Measurements from ENCODE around the gene CDRT4. TPM values are rescaled to one million over a fixed set of nuclear protein-coding genes. Genes with fewer than 3 reads are reported as not detected.
"Not testable (repeated sequence)": the region's sequence is repeated elsewhere in the genome, so short reads cannot be mapped to it uniquely, and the experiment has no call there.

CDRT4 gene
- total RNA-seq, 1 donor from 2014 or later, result 1.7 TPM

DNA sequence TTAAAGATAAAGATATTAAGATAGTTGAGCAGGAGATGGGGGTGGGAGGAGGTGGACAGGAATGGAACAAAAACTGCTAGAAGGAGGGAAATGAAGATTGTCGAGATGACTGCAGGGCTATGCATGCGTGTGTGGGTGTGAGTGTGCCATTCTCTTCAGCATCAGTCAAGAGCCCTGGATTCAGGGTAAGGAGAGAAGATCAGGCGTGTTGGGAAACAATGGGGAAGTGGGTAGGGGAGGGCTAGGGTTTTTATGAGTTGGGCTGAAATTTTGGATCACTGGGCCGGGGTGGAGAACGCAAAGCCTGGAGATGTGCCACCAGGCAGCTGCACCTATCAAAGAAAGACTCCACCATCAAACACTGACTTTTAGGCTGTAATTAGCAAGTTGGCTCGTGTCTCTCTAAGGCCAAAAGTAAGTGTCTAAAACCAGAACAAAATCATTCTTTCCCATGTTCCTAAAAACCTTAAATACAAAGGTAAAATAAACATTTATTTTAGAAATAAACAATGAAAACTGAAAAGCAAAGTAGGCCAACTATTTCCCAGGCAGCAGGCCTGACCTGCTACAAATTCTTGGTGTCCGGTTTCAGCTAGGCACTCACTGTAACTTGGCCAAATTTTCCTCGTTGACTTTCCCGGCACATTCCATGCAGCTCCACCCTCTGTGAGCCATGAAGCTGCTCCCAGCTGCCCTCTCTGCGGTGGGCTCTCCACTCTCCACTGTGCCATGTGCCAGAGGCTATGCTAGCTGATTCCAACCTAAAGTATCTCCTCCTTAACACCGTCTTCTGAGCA lies 4.2 kb downstream of the CDRT4 start:
- ATAC-seq, result peak; percentile 71
- DNase-seq (ENCODE audit: low spot score), result no peak

DNA sequence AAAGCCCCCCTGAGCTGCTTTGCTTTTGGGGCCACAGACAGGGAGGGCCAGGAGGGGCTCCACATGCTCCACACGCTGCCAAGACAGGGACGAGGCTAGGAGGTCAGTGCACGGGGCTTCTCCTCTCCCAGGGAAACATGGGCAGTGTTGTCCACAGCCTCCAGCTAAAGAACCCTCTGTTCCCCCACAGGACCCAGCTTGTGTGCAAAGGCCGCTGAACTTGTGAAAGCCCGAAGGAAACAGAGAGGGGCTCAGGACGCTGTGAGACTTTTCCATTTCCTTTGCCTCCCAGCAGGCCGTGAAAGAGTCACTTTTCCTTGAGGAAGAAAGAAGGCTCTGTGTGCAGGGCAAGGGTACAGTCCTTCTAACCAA lies 9.7 kb downstream of the CDRT4 start:
- ATAC-seq (no peak), DNase-seq (ENCODE audit: low spot score) (no peak)

DNA sequence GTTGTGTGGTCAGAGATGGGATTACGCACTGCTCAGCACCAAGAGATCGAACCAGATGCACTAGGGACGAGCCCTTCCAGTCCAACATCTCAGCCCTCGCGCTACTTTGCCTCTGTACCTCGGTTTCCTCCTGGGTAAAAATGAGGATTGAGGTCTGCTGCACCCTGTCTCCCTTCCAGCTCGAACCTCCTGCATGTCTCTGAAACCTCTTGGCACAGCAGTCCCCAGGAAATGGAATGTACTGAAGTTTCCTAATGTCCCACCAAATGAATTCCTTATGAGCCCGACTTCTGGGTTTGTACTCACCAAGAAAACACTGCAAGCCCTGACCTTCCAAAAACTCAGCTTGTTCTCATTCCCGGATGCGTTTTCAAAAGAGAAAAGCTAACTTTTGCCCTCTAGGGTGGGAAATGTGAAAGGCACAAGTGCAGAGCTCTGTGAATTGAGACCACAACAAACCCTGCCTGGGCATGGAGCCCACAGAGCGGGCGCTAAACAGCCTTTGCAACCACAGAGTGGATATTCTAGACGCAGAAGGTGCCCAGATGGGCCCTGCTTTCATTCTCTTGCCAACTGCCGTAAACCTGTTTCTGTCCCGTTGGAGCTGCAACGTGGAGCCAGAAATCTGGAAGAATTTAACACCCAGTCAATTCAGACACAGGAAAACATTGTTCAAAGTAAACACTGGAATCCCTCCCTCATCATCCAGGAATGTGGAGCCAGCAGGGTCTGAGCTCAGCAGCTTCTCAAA lies 10.3 kb downstream of the CDRT4 start:
- DNase-seq (ENCODE audit: low spot score), result no peak
- peak; percentile 29 for ATAC-seq

- no peak for DNase-seq (ENCODE audit: low spot score)
- ATAC-seq, result no peak
These were observed 10.9 kb downstream of the CDRT4 start for GRCh38 chr17:15456496-15456895.

GRCh38 chr17:15454346-15454745 lies 13.1 kb downstream of the CDRT4 start:
- DNase-seq (ENCODE audit: low spot score) (no peak), ATAC-seq (no peak)

DNA sequence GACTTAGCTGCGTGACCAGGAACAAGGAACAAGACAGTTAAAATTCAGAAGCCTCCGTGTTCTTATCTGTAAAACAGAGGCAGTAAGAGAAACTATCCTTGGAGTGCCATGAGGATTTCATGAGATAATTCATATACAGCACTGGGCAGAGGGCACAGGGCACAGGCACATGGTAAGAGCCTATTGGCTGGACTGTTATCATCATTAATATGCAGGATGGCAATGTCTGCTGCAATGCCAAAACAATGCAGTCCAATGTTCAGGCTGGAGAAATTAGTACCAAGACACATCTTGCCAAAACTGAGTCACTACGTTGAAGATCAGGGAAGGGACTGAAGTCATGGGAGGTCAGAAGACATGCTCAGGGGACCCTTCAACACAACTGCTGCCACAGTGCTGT lies 13.6 kb downstream of the CDRT4 start:
- ATAC-seq (no peak), DNase-seq (ENCODE audit: low spot score) (no peak)

- no peak for DNase-seq (ENCODE audit: low spot score)
- no peak for ATAC-seq
These were observed 14.2 kb downstream of the CDRT4 start for GRCh38 chr17:15453246-15453645.

GRCh38 chr17:15452746-15453145 lies 14.7 kb downstream of the CDRT4 start:
- DNase-seq (ENCODE audit: low spot score) (no peak), ATAC-seq (no peak)

GRCh38 chr17:15451680-15452079 lies 15.7 kb downstream of the CDRT4 start:
- no peak for ATAC-seq

DNA sequence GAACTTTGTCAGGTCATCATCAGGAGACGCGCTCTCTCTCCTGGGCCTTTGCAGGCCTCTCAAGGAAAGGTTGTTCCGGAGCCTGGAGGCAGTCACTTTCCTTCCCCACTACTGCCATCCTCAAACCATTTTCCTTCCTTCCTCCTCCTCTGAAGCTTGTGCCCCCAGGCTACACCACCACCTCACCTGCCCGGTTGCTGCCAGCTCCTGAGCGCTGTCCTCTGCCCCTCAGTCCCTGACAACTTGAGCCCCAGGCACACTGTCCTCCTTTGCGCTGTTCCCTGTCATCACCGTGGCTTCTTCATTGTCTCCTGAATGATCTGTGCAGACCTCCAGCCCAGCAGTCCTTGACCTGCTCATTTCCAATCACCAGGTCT lies 18.9 kb downstream of the CDRT4 start:
- no peak for DNase-seq (ENCODE audit: low spot score)
- no peak for ATAC-seq

More at GRCh38 chr17:15451680-15452079, 15.7 kb downstream of the CDRT4 start:
- no peak for DNase-seq (ENCODE audit: low spot score)

DNA sequence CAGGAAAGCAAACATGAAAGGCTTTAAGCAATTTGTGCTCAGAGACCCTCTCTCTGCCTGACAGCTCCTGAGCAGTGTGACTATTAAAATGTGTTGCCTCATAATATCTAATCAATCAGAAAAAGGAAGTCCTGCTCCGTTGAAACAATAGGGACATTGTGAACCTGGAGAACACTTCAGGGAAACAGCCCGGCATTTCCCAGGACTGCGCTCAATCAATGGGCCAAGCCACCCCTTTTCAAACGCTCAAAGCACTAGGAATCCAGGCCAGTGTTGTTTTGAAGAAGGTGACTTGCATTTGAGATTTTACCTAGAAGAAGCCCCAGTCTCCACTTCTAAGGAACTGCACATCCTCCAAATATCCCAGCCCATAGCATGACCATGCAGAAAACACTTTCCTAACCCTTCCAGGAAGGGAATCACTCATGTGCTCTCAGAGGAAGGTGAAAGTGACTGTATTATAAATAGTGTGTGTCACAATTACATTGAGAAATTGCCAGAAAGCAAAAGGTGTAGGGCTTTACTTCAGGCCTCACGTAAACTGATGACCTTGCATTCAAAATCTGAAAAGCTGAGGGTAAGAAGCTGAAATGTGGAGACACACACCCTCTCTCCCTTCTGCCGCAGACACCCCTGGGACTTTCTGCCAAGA lies 19.4 kb downstream of the CDRT4 start:
- ATAC-seq, result peak; percentile 36

DNA sequence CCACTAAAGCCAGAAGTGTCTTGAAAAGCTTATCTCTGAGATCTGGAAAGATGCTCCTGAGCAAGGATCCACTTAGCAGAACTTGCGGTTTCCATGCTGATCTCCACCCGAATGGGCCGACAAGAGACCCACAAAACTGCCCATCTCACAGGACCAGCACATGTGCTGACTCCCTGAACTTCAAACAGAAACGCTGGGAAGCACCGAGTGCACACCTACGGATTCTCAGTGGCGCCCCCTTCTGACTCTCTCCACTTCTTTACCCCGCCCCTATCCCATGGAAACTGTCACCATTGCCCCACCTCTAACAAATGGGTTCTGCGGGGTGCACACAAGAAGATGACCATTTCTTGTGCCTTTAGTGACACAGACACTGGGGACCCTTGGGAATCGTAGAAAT lies 21.4 kb downstream of the CDRT4 start:
- ATAC-seq, result no peak

More for the DNA sequence above, 19.4 kb downstream of the CDRT4 start:
- no peak for DNase-seq (ENCODE audit: low spot score)

DNA sequence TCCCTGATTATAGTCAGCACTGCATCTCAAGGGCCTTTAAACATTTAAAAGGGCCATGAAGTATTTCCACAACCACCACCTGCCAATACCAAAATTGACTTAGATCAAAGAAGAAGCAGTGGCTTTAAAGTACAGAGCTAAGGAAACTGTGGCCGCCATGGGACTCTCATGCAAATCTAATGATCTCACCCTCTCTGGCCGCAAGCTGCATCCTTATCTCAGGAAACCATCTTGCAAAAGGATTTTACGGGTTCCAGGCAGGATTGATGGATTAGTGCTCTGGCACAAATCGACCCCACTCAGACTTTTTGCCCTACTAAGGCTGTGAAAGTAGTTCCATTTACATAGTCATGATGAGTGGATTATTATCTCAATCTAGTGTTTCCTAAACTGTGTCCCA lies 22.6 kb downstream of the CDRT4 start:
- no peak for DNase-seq (ENCODE audit: low spot score)

More for the DNA sequence above, 21.4 kb downstream of the CDRT4 start:
- no peak for DNase-seq (ENCODE audit: low spot score)

GRCh38 chr17:15442311-15443180 lies 24.9 kb downstream of the CDRT4 start:
- DNase-seq (ENCODE audit: low spot score), result no peak
- no peak for ATAC-seq

More for the DNA sequence above, 22.6 kb downstream of the CDRT4 start:
- ATAC-seq, result no peak

DNA sequence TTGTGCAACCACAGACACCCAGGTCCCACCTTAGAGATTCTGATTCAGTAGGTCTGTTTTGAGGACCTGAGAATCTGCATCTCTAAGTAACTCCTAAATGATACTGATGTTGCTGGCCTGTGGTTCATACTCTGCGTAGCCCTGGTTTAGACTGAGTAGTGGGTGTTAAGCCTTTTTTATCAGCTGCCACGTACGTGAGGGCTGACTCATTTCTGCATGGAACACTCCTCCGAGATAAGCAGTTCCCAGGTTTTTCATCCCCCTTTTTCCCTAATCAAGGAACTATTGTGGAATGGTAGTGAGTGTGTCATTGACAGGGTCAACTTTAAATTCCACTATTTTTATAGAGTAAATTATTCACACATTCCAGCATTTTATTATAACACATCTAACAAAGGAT lies 26.1 kb downstream of the CDRT4 start:
- DNase-seq (ENCODE audit: low spot score) (no peak), ATAC-seq (no peak)

- no peak for ATAC-seq
- no peak for DNase-seq (ENCODE audit: low spot score)
These were observed 27.1 kb downstream of the CDRT4 start for GRCh38 chr17:15440347-15440746.

GRCh38 chr17:15439205-15439985 lies 28.0 kb downstream of the CDRT4 start:
- DNase-seq (ENCODE audit: low spot score); ATAC-seq: not testable (repeated sequence)

- ATAC-seq (no peak), DNase-seq (ENCODE audit: low spot score) (no peak)
These were observed 28.8 kb downstream of the CDRT4 start for GRCh38 chr17:15438491-15439105.

DNA sequence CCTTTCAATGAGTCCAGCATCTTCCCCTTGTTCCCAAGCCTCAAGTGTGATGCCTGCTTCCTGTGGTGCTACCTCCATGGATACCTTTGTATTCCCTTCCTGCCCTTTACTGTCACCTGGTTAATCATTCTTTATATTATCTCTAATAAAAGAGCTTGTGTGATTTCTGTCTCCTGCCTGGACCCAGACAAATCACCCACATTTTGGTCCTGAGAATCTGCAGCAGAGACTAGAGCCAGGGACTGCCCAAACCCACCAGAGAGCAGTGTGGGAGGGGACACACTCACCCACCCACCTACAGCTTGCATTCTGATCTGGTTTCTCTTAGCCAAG lies 30.2 kb downstream of the CDRT4 start:
- ATAC-seq, result no peak
- no peak for DNase-seq (ENCODE audit: low spot score)

Data from left lobe of liver (tissue), 2 donors.